HCT116 (cell line): ENCODE results near the gene OR1E1. TPM values are rescaled to one million over a fixed set of nuclear protein-coding genes. Genes with fewer than 3 reads are reported as not detected.
"Not testable (repeated sequence)": the region's sequence is repeated elsewhere in the genome, so short reads cannot be mapped to it uniquely, and the experiment has no call there.

Experiments used
- ATAC-seq: fragments of 200-7000 bp; cut with Tn5 transposase; 2 replicates; pipeline ENCODE4 v1.9.1; 2020; ENCODE audit warnings: mild to moderate bottlenecking, moderate library complexity
- BruUV-seq: library from RNA; stranded (reverse); fragments of 400-500 nt; replicated peaks from 2 replicates; lab custom pipeline; 2021; lab: Mats Ljungman, UMichigan
- CTCF ChIA-PET: fragments of 300-600 bp; sonication (Branson Sonifier 250); formaldehyde crosslinking; loops from one replicate; lab custom pipeline; 2021; ENCODE audit warnings: antibody characterized with exemption; lab: Charles Lee
- POLR2A ChIA-PET: fragments of 300-600, 350-600 bp; sonication (Branson Sonifier 250); formaldehyde crosslinking; loops from one replicate; lab custom pipeline; 2021; ENCODE audit warnings: antibody characterized with exemption; lab: Charles Lee
- RAD21 ChIA-PET, 2 experiments: fragments of 300-600 bp; sonication (Branson Sonifier 250); formaldehyde crosslinking; loops; one replicate each; lab custom pipeline; 2023; ENCODE audit warnings: low total read pairs in 2 of 2; ENCODE audit not compliant: uncharacterized antibody in 2 of 2, unreplicated experiment in 2 of 2, low non-redundant PET in 1 of 2; lab: Charles Lee
- DNase-seq: peaks from one replicate; pipeline ENCODE4 v3.0.0-alpha.2; 2010; ENCODE audit warnings: low read depth, low spot score
- H2AFZ ChIP-seq: fragments of 200-600 bp; shearing (Covaris generic), sonication (generic); 2 replicates; pipeline ENCODE4 v1.6.1; 2017; ENCODE audit warnings: low read depth, mixed run types, mixed read lengths, antibody characterized with exemption, low read length; ENCODE audit not compliant: poor library complexity, severe bottlenecking
- H3K27ac ChIP-seq: 2 replicates; pipeline ENCODE4 v1.5.1; 2012; ENCODE audit warnings: low read depth, low read length
- H3K27me3 ChIP-seq: fragments of 200-600 bp; sonication (generic); 2 replicates; pipeline ENCODE4 v1.6.1; 2016; ENCODE audit warnings: mixed run types, low read length, mixed read lengths; ENCODE audit not compliant: insufficient read depth
- H3K36me3 ChIP-seq, 2 experiments: fragments of 200-500 bp in 1 of 2; fragments of 200-600 bp in 1 of 2; sonication (Bioruptor generic) in 1 of 2; sonication (generic) in 1 of 2; 2 replicates each; pipeline versions ENCODE4 v1.5.1 to v1.6.1; 2014 to 2016; ENCODE audit warnings: low read length in 2 of 2, inconsistent platforms in 1 of 2, mixed read lengths in 1 of 2, mixed run types in 1 of 2; ENCODE audit not compliant: insufficient read depth in 2 of 2, control insufficient read depth in 1 of 2
- H3K4me1 ChIP-seq, 2 experiments: fragments of 200-600 bp in 1 of 2; sonication (generic) in 1 of 2; 2 replicates each; pipeline versions ENCODE4 v1.5.1 to v1.6.1; 2012 to 2017; ENCODE audit warnings: low read length in 2 of 2, inconsistent platforms in 1 of 2, mild to moderate bottlenecking in 1 of 2, mixed read lengths in 1 of 2, mixed run types in 1 of 2, moderate library complexity in 1 of 2; ENCODE audit not compliant: insufficient read depth in 2 of 2, control insufficient read depth in 1 of 2
- H3K4me2 ChIP-seq: fragments of 200-600 bp; sonication (generic); 2 replicates; pipeline ENCODE4 v1.6.1; 2017; ENCODE audit warnings: mixed run types, low read length, mixed read lengths
- H3K4me3 ChIP-seq, 2 experiments: fragments of 200-600 bp in 1 of 2; sonication (generic) in 1 of 2; replicated peaks in 1 of 2; 2 replicates each; pipeline ENCODE4 v1.5.1; 2011 to 2016; ENCODE audit warnings: low read length in 2 of 2, control low read depth in 1 of 2, low read depth in 1 of 2, mild to moderate bottlenecking in 1 of 2, mixed read lengths in 1 of 2, mixed run types in 1 of 2
- H3K79me2 ChIP-seq: fragments of 200-600 bp; sonication (generic); 2 replicates; pipeline ENCODE4 v1.6.1; 2017; ENCODE audit warnings: mild to moderate bottlenecking, mixed run types, low read length, moderate library complexity, mixed read lengths; ENCODE audit not compliant: insufficient read depth
- H3K9ac ChIP-seq: fragments of 200-600 bp; sonication (generic); 2 replicates; pipeline ENCODE4 v1.6.1; 2016; ENCODE audit warnings: low read length, mixed read lengths
- H3K9me2 ChIP-seq: fragments of 200-600 bp; sonication (generic), shearing (Covaris generic); 2 replicates; pipeline ENCODE4 v1.6.1; 2017; ENCODE audit warnings: mixed run types, mild to moderate bottlenecking, moderate library complexity; ENCODE audit not compliant: insufficient read depth
- H3K9me3 ChIP-seq, 2 experiments: fragments of 200-500 bp in 1 of 2; fragments of 200-600 bp in 1 of 2; sonication (Bioruptor generic) in 1 of 2; sonication (generic) in 1 of 2; 2 replicates each; pipeline ENCODE4 v1.6.1; 2014 to 2017; ENCODE audit warnings: low read length in 2 of 2, mixed read lengths in 2 of 2, inconsistent platforms in 1 of 2, low read depth in 1 of 2, mild to moderate bottlenecking in 1 of 2, mixed run types in 1 of 2, moderate library complexity in 1 of 2; ENCODE audit not compliant: control insufficient read depth in 1 of 2, insufficient read depth in 1 of 2
- H4K20me1 ChIP-seq: fragments of 200-600 bp; sonication (generic), shearing (Covaris generic); 2 replicates; pipeline ENCODE4 v1.6.1; 2017; ENCODE audit warnings: mixed run types, mild to moderate bottlenecking, moderate library complexity; ENCODE audit not compliant: insufficient read depth
- ATF3 ChIP-seq: IDR thresholded peaks from 2 replicates; pipeline ENCODE4 v1.6.1; 2012
- CBX3 ChIP-seq: IDR thresholded peaks from 2 replicates; pipeline ENCODE4 v1.6.1; 2012; ENCODE audit warnings: low read depth
- CEBPB ChIP-seq: IDR thresholded peaks from 2 replicates; pipeline ENCODE4 v1.6.1; 2012; ENCODE audit warnings: low read depth
- EZH2 ChIP-seq: fragments of 200-600 bp; sonication (generic); IDR thresholded peaks from 2 replicates; pipeline ENCODE4 v1.6.1; 2017; ENCODE audit warnings: antibody characterized with exemption, mixed run types
- EZH2phosphoT487 ChIP-seq: fragments of 200-600 bp; IDR thresholded peaks from 2 replicates; pipeline ENCODE4 v1.6.1; 2018; ENCODE audit warnings: antibody characterized with exemption, borderline replicate concordance
- JUND ChIP-seq: IDR thresholded peaks from 2 replicates; pipeline ENCODE4 v1.6.1; 2012
- POLR2AphosphoS5 ChIP-seq: IDR thresholded peaks from 2 replicates; pipeline ENCODE4 v1.6.1; 2011; ENCODE audit warnings: mild to moderate bottlenecking, low read depth, low read length, moderate library complexity
- SP1 ChIP-seq: IDR thresholded peaks from 2 replicates; pipeline ENCODE4 v1.6.1; 2012; ENCODE audit warnings: low read depth
- SRF ChIP-seq: IDR thresholded peaks from 2 replicates; pipeline ENCODE4 v1.6.1; 2012; ENCODE audit warnings: low read depth
- YY1 ChIP-seq: IDR thresholded peaks from 2 replicates; pipeline ENCODE4 v1.6.1; 2011; ENCODE audit warnings: low read length, low read depth, moderate library complexity, mild to moderate bottlenecking; ENCODE audit not compliant: insufficient replicate concordance; ENCODE audit errors: extremely low read depth
- ZBTB33 ChIP-seq: IDR thresholded peaks from 2 replicates; pipeline ENCODE4 v1.6.1; 2011; ENCODE audit warnings: mild to moderate bottlenecking, low read length, moderate library complexity; ENCODE audit not compliant: insufficient replicate concordance; ENCODE audit errors: extremely low read depth
- ZFX ChIP-seq: fragments of 450-650 bp; IDR thresholded peaks from 2 replicates; pipeline ENCODE4 v1.6.1; 2017
- ZNF274 ChIP-seq: fragments of 200-500 bp; sonication (Bioruptor generic); IDR thresholded peaks from 2 replicates; pipeline ENCODE4 v1.6.1; 2014; ENCODE audit warnings: mild to moderate bottlenecking, low read depth, low read length, inconsistent platforms
- intact Hi-C: fragments of 100-400 bp; cut with micrococcal nuclease; formaldehyde crosslinking; loops from 2 replicates; pipeline ENCODE4 v1.10.0; 2022
- total RNA-seq: library from RNA; stranded (reverse); gene quantifications from one replicate; pipeline ENCODE4 v1.2.1, GENCODE V29; 2021; ENCODE audit not compliant: unreplicated experiment
- TF ChIP-seq, protein P1 (sequence below): IDR thresholded peaks from 2 replicates; pipeline ENCODE4 v1.6.1; 2012

OR1E1 gene
- total RNA-seq, 1 experiment from 2014 or later, result not detected

- BruUV-seq, result no TSS peak
- ChIA-PET CTCF (no interaction called here), POLR2A (no interaction called here), RAD21 (no interaction called here)
- ATAC-seq (no peak), DNase-seq (no peak)
- Histone ChIP-seq H3K9ac (no peak overlapping the region), H3K4me2 (no peak overlapping the region), H2AFZ (no peak overlapping the region), H3K36me3 (no peaks in the 10 kb centered on the region), H3K27me3 (peaks cover 21% of the 10 kb centered on the region; the same call in 1 of the 2 replicates), H3K79me2 (no peaks in the 10 kb centered on the region), H3K27ac (no peak overlapping the region), H3K4me3 (no peak overlapping the region), H3K4me1 (no peaks in the 10 kb centered on the region), H3K9me3 (no peaks in the 10 kb centered on the region), H4K20me1 (no peaks in the 10 kb centered on the region), H3K9me2 (no peaks in the 10 kb centered on the region)
- no peak for TF ChIP-seq SP1
- intact Hi-C loops, result no loop called here
Measured at GRCh38 chr17:3415610-3416009, 17.4 kb upstream of the OR1E1 start.

- H3K27me3 ChIP-seq, intact Hi-C loops, H3K36me3 ChIP-seq, H2AFZ ChIP-seq, H3K4me2 ChIP-seq, H3K9me3 ChIP-seq, H3K27ac ChIP-seq, POLR2A ChIA-PET, H3K79me2 ChIP-seq, BruUV-seq, H3K9ac ChIP-seq, DNase-seq, H4K20me1 ChIP-seq, H3K9me2 ChIP-seq, RAD21 ChIA-PET, H3K4me3 ChIP-seq, CTCF ChIA-PET, ATAC-seq, H3K4me1 ChIP-seq: not testable (repeated sequence)
Measured at GRCh38 chr17:3412216-3412615, 14.0 kb upstream of the OR1E1 start.

DNA sequence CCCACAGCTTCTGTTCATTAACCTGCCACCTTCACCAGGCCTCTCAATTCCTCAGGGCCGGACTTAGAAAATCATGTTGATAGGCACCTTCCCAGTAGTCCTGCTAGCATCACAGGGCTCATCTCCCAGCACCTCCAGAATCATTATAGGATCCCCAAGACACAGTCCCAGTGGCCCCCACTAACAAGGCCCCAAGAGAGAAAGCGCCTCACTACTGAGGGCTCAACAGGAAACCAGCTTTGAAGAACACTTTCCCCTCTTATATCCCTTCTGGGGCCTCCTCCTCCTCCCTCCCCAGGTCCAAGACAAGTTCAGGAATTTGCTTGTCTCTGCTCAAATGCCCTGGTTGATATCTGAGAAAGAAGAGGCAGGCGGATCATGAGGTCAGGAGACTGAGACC lies 12.9 kb upstream of the OR1E1 start, which contains the start of gene OR3A3:
Gene OR3A3 (plus strand): TSS at position 301 of the 400 bp plus-strand sequence.
- CTCF ChIA-PET, result no interaction called here
- DNase-seq (no peak), ATAC-seq (no peak)
- TF ChIP-seq EZH2phosphoT487 (no peak), CEBPB (no peak), POLR2AphosphoS5 (no peak), CBX3 (no peak), ZBTB33 (no peak), ATF3 (no peak), ZNF274 (no peak), JUND (no peak), ZFX (no peak), SRF (no peak), EZH2 (no peak), YY1 (no peak), SP1 (no peak)
- TF ChIP-seq, protein P1, sequence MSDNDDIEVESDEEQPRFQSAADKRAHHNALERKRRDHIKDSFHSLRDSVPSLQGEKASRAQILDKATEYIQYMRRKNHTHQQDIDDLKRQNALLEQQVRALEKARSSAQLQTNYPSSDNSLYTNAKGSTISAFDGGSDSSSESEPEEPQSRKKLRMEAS, result no peak

More for the DNA sequence above, 12.9 kb upstream of the OR1E1 start, which contains the start of gene OR3A3:
- ChIA-PET RAD21 (no interaction called here), POLR2A (no interaction called here)
- H3K4me1 ChIP-seq, result no peaks in the 10 kb centered on the region
- no peaks in the 10 kb centered on the region for H3K79me2 ChIP-seq
- H3K4me2 ChIP-seq, result no peak within 1 kb of the TSS
- intact Hi-C loops, result no loop called here
- no peaks in the 10 kb centered on the region for H3K9me3 ChIP-seq
- H3K27me3 ChIP-seq, result 0 out of 2 replicates have a peak, but pooled peaks cover 4% of the 10 kb centered on the region
- BruUV-seq, result no TSS peak
- H2AFZ ChIP-seq, result no peak within 1 kb of the TSS
- no peaks in the 10 kb centered on the region for H3K9me2 ChIP-seq
- no peak within 1 kb of the TSS for H3K4me3 ChIP-seq
- H3K36me3 ChIP-seq, result no peaks in the 10 kb centered on the region
- H4K20me1 ChIP-seq, result no peaks in the 10 kb centered on the region
- no peak within 1 kb of the TSS for H3K9ac ChIP-seq
- H3K27ac ChIP-seq, result no peak within 1 kb of the TSS
